GM08714 (cell line): Measurements from ENCODE around the gene BPIFB2.
"Not testable (repeated sequence)": the region's sequence is repeated elsewhere in the genome, so short reads cannot be mapped to it uniquely, and the experiment has no call there.

Experiments
- H3K4me3 ChIP-seq: fragments of 200-500 bp; sonication (Bioruptor generic); 2 replicates; pipeline ENCODE4 v1.5.1; 2014; ENCODE audit warnings: mild to moderate bottlenecking, low read length, inconsistent platforms
- ZNF274 ChIP-seq: IDR thresholded peaks from 2 replicates; pipeline ENCODE4 v1.6.1; 2012; ENCODE audit warnings: mild to moderate bottlenecking, low read depth, low read length

The BPIFB2 gene

DNA sequence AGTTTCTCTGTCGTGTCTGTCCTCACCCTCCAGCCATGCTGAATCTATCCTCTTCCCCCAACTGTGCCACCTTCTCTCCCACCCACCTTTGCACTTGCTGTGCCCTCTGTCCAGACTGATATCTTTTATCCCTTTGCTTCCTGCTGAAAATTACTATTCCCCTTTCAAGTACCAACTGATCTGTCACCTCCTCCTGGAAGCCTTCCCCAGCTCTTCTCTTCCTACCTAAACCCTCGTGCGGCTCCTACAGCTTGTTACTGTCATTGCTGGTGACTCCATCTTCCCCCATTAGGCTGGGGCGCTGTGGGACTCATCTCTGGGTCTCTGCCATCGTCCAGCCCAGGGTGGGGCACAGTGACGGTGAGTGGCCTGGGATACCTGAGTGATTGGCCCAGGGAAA lies 25.1 kb downstream of the BPIFB2 start:
- H3K4me3 ChIP-seq: no peak overlapping the region
- TF ChIP-seq ZNF274: no peak

DNA sequence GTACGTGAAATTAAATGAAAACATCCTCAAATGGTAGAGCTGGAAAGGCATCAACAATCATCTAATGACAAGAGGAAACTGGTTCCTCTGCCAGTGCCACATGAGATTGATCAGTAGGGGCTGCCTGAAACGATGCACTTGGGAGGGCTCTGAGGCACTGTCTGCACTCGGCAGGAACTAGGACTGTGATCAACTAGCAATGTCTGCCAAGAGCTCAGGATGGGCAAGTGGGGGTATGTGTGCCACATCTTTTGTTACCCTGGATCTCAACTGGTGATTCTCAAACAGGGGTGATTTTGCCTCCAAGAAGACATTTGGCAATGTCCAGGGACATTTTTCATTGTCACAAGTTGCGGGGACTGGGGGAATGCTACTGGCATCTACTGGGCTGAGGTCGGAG lies 25.9 kb downstream of the BPIFB2 start:
- H3K4me3 ChIP-seq: no peak overlapping the region
- no peak for TF ChIP-seq ZNF274

DNA sequence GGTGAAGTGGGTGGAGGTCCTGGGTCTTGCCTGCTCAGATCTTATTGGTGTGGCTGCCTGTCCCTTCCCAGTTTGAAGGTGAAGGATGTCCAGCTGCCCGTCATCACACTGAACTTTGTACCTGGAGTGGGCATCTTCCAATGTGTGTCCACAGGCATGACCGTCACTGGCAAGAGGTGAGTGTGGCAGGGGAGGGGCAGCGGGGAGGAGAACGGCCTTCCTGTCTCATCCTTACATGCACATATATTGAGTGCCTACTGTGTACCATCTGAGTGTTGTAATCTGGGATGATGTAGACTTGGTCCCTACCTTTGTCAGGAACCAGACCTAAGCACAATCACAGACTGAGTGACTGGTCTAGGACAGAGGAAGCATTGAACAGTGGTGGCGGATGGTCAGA lies 26.6 kb downstream of the BPIFB2 start:
- H3K4me3 ChIP-seq: no peak overlapping the region
- TF ChIP-seq ZNF274: no peak

DNA sequence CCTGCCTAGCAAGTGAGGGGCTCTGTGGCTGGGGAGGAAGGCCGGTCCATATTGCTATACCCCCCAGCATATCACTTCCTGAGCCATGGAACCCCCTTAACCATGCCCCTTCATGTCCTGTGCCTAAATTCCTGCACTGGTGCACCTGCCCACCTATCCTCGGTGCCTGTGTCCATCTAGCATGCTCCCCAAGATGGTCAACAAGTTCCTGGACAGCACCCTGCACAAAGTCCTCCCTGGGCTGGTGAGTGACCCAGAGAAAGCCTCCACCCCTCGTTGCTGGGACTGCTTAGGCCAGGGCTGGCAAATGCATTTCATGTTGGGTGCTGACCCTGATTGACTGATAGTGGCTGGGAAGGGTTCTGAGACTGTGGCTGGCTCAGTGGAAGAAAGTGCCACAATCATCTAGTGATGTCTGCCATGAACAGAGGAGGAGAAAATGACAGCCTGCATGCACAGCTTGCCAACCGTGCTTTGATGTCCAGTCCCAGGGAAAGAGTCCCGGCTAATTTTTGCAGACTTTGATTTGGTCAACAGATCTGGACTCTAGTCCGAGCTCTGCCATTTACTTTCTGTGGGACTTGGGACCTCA lies 27.5 kb downstream of the BPIFB2 start:
- TF ChIP-seq ZNF274: no peak
- no peak overlapping the region for H3K4me3 ChIP-seq

DNA sequence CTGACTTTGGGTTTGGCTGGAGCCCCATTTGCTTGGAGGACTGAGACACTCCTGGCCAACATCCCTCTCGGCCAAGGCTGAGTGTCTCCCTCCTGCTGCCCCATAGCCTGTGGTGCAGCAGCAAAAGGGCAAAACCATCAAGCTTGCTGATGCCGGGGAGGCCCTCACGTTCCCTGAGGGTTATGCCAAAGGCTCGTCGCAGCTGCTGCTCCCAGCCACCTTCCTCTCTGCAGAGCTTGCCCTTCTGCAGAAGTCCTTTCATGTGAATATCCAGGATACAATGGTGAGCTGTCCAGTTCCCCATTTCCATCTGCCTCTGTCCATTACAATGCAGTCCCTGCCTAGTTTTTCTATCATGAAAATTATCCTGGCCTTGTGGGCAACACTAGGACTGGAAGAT lies 30.0 kb downstream of the BPIFB2 start:
- no peak overlapping the region for H3K4me3 ChIP-seq
- TF ChIP-seq ZNF274: no peak

DNA sequence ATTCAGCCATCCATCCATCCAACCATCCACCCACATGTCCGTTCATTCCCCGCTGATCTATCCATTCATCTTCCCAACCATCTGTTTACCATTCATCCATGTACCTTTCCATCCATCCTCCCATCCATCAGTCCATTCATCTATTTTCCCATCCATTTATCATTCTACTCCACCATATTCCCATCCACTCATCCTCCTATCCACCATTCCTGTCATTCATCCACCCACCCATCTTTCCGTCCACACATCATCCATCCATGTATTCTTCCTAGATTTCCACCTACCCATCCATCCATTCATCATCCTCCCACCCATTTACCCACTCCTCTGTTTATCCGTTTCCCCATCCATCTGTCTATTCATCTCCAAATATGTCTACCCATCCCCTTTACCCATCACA lies 30.7 kb downstream of the BPIFB2 start:
- H3K4me3 ChIP-seq: no peak overlapping the region
- no peak for TF ChIP-seq ZNF274

DNA sequence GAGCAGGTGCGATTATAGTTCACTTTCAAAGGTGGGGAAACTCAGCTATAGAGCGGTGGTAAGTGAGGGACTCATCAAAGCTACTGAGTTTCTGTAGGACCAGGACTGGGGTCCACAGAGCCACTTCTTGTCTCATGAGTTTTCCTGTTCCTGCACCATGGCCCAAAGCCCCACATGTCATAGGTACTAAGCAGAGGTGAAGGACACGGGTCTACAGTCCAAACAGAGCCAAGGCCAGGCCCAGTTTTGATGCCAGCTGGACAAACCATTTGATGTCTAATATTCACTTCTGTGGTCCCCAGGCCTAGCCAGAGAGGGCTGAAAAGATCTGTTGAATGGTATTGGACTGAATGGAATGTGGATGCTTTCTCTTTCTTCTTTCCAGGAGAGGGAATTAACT lies 34.9 kb downstream of the BPIFB2 start:
- H3K4me3 ChIP-seq: no peak overlapping the region
- TF ChIP-seq ZNF274: no peak

DNA sequence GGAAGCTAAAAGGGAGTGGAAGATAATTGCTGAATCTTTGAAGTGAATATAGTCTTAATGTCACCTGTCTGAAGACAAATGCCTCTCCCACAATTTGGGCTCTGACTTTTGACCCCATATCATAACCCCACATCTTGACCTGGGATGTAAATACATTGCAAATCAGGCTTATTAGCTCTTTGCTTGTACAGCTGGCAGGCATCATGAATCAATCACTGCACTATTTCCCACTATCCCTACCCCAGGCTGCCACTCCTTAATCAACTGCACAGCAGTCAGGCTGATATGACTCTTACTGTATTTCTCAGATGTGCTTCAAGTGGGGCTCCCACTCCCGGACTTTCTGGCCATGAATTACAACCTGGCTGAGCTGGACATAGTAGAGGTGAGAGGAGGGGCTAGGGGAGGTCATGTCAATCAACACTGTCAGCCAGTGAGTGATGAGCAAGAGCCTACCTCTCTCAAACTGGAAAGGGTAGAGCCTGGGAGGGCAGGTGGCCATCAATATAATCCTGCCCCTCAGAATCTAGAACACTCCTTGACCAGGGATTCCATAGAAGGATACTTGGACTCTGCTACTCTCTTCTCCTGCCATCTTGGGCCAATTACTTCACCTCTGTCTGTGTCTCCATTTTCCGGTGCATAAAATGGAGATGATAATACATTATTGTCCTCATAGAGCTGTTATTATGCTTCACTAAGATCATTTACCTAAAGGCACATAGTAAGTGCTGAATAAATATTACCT lies 35.7 kb downstream of the BPIFB2 start:
- no peak overlapping the region for H3K4me3 ChIP-seq
- TF ChIP-seq ZNF274: no peak

DNA sequence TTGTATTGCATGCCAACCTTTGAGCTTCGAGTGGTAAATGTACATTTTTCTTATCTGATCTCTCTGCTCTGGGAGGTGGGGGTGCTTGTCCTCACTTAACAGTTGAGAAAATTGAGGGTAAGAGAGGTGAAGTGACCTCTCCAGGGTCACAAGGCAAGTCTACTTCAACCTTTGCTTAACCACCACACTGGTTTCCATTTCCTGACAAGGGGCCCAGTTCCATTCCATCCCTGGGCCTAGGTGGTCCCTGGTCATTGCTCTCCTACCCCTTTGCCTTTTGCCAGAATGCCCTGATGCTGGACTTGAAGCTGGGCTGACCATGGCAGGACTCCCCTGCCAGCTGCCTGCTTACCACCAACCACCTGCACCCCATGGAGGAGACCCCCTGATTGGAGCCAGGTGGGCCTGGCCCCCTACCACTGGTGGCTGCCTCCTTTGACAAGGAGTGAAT lies 36.3 kb downstream of the BPIFB2 start:
- no peak overlapping the region for H3K4me3 ChIP-seq
- no peak for TF ChIP-seq ZNF274

DNA sequence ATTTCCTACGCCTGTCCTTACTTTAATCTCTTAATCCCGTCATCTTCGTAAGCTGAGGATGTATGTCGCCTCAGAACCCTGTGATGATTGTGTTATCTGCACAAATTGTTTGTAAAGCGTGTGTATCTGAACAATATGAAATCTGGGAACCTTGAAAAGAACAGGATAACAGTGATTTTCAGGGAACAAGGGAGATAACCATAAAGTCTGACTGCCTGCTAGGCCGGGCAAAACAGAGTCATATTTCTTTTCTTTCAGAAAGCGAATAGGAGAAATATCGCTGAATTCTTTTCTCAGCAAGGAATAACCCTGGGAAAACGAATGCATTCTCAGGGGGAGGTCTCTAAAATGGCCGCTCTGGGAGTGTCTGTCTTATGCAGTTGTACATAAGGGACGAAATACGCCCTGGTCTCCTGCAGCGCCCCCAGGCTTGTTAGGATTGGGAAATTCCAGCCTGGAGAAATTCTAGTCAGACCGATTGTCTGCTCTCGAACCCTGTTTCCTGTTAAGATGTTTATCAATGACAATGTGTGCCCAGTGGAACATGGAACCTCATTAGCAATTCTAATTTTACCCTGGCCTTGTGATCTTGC lies 37.7 kb downstream of the BPIFB2 start:
- not testable (repeated sequence) for H3K4me3 ChIP-seq

DNA sequence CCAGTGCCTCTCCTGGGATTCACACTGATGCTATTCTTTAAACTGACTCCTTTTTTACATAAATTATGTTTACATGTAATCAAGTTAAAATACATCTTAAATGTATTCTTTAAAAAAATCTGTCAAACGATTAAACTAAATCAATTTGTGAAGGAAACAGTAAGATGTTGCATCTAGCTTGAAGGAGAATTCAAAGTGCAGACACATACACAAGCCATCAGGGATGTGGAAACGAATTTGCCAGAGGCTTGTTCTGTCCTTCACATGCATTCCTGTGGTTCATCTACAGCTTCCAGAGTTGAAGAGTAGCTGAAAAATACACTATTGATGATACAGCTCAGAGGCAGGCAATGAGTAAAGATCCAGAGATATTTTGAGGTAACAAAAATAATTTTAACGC lies 38.9 kb downstream of the BPIFB2 start:
- TF ChIP-seq ZNF274: no peak
- H3K4me3 ChIP-seq: no peak overlapping the region

DNA sequence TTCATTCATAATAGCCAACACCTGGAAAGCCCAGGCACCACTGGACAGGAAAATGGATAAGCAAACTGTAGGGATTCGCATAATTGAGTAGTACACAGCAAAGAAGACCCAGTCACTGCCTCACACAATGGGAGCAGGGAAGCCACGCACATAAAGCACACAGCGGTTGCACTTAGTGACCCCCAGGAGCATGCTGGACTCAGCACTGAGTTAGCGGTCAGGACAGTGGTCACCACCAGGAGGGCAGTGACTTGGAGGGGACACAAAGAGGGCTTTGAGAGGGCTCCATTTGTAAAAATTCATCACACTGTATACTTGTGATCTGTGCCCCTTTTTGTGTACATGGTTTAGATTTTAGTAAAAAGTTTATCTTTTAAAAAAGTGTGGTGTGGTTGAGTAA lies 43.8 kb downstream of the BPIFB2 start:
- H3K4me3 ChIP-seq: no peak overlapping the region
- TF ChIP-seq ZNF274: no peak

DNA sequence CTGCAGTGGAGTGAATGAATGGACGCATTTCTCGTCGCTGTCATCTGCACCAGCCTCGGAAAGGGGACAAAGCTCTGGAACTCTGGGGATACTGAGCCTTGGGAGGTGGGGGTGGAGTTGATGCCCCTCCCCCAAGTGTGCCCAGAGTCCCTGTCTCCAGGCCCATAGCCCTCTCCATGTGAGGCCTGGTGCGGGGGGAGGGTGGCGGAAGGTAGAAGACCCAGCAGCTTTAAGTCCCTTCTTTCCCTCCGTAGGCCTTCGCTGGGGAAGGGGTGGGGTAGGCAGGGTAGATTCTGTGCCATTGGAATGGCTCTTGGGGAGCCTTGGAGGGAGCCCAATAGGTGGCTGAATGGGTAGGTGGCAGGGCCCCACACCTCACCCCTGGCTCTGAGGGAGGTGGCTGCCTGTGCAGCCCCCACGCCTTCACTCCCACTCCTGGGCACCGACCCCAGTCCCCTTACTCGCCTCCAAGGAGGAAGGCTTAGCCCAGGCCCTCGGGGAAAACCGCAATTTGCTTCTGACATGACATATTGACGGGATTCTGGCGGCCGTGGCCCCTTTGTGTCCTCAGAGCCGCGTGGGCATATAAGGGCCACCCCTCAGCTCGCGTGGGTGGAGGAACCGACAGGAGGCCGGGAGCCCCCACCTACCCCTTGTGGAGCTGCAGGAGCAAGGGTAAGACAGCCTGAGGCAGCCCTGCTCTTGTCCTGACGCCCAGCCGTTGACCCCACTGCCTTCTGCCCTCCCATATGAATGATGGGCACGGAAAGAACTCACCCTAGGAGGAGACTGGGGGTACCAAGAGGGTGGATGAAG lies 46.0 kb downstream of the BPIFB2 start, which contains the start of gene BPIFB3:
Gene BPIFB3 (plus strand): TSS at position 613 of the 816 bp plus-strand sequence. CDS start 1,533 bp downstream, outside the sequence.
- no peak within 1 kb of the TSS for H3K4me3 ChIP-seq
- TF ChIP-seq ZNF274: no peak

DNA sequence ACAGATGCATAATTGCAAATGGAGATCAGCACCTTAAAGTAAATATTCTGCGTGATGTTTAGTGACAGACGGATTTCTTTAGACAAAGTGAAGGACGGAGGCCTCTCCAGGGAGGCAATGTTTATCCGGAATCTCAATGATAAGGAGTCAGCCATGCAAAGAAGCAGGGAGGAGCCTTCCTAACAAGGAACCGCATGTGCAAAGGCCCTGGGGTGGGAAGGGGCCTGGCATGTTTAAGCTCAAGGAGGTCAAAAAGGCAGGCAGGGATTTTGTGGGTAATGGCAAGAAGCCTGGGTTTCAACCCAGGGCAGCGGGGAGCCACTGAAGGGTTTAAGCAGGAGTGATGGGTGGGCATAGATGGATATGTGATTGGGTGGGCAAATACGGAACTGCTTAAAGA lies 46.9 kb downstream of the BPIFB2 start:
- TF ChIP-seq ZNF274: no peak
- no peak overlapping the region for H3K4me3 ChIP-seq
